Lower leg skin (tissue), 3 donors: Measurements from ENCODE around the gene GAL.

Source experiments
- CTCF ChIP-seq, 3 donors: fragments of 450-650 bp; IDR thresholded peaks; one replicate each; pipeline ENCODE4 v1.5.1; 2016; ENCODE audit warnings: antibody characterized with exemption in 3 of 3, mild to moderate bottlenecking in 3 of 3, moderate library complexity in 2 of 3
- POLR2A ChIP-seq, 2 donors: fragments of 450-650 bp; IDR thresholded peaks; one replicate each; pipeline ENCODE4 v1.6.1; 2016 to 2017; ENCODE audit warnings: antibody characterized with exemption in 2 of 2, mild to moderate bottlenecking in 1 of 2, moderate library complexity in 1 of 2

GRCh38 chr11:68685656-68686380 is 1.5 kb downstream of the GAL start:
- TF ChIP-seq CTCF (IDR thresholded peaks at IDR 0.05) (no peak), POLR2A (IDR thresholded peaks at IDR 0.05) (no peak)
